RKO (cell line): ENCODE results near the gene CAPZB.
"Not testable (repeated sequence)": the region's sequence is repeated elsewhere in the genome, so short reads cannot be mapped to it uniquely, and the experiment has no call there.

Source experiments
- DNase-seq: peaks from one replicate; pipeline ENCODE4 v3.0.0-alpha.2; 2016; ENCODE audit warnings: low spot score

Gene CAPZB

DNA sequence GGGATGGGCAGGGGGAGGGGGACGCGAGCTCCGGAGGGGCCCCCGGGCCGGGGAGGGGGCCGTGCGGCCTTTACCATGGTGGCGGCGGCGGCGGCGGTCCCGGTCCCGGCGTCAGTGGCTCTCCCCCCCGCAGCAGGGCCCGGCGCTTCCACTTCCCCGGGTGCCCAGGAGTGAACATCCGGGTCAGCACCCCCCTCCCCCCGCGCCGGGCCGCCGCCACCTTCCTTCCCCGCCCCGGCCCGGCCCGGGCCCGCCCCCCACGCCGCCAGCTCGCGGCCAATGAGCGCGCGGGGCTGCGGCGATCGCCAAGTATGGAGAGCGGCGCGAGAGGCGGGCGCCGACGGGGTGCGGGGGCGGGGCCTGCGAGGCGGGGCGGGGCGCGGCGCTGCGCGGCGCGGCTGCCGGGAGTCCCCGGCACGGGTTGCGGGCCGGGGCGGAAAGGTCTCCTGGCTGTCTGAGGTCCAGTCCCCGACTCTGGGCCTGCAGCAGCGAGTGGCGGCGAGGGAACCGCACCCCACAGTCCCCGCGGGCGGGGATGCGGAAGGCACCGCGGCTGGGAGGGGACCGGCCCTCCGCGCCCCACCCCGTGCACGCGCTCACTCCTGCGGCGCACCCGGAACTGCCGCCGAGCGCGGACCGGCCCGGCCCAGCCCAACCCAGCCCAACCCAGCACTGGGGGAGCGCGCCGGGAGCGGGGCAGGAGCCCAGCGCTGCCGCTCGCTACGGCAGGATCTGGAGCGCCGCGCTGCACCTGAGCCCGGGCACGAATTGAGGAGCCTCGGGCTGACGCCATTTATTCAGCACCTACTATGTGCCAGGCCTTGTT is at the start of gene CAPZB:
Gene CAPZB, minus strand, starts transcription at position 178 of the 826 bp plus-strand sequence. Its CDS starts 101 bp downstream, at position 77.
- DNase-seq, result peak; percentile 87

GRCh38 chr1:19534281-19534680 is 48.9 kb upstream of the CAPZB start:
- DNase-seq, result no peak

DNA sequence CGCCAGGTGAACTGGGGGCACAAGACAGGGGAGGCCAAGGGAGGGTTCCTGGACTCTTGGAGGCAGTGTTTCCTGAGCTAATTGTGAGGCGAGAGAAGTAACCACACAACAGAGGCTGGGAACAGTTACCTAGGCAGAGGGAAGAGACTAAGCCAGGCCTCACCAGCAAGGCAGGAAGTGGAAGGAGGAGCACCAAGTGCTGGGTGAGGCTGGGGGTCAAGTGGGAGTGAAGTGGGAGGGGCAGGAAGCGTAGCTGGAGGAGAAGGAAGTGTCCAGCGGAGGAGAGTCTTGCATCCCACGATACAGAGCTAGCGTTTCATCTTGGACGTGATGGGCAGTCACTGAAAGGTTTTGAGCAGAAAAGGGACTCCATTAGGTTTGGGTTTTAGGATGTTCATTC is 48.3 kb upstream of the CAPZB start:
- DNase-seq, result no peak

GRCh38 chr1:19532519-19532918 is 47.2 kb upstream of the CAPZB start:
- no peak for DNase-seq

DNA sequence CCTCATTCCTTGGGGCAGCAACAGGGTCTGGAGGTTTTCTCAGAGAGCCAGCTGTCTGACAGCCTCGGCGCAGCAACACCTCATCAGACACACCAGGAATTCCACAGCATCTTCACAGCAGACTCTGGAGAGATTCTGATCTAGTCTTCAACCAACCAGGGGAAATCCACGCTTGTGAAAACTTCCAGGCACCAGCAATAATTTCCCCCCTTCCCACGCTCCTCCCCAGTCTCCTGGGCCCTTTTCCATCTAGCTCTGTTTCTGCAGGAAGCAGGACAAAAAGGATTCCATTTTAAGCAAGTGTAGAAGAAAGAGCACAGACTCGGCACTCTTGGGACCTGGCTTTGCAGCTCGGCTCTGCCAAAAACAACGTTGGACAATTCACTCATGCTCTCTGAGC is 44.3 kb upstream of the CAPZB start:
- no peak for DNase-seq

DNA sequence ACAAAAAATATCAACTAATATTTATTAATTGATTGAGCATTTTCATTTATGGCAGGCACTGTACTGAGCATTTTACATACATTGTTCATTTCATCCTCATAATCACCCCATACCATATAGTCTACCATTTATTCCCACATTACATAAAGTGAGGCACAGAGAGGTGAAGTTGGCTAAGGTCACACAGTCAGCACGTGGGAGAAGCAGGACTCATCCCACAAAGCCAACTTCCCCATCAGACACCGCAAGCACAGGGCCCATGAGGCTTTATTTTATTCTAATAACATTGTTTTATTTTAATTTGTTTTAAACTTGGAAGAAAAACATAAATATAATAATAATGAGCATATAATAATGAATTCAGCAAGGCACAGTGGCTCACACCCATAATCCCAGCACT is 43.1 kb upstream of the CAPZB start:
- DNase-seq, result no peak

DNA sequence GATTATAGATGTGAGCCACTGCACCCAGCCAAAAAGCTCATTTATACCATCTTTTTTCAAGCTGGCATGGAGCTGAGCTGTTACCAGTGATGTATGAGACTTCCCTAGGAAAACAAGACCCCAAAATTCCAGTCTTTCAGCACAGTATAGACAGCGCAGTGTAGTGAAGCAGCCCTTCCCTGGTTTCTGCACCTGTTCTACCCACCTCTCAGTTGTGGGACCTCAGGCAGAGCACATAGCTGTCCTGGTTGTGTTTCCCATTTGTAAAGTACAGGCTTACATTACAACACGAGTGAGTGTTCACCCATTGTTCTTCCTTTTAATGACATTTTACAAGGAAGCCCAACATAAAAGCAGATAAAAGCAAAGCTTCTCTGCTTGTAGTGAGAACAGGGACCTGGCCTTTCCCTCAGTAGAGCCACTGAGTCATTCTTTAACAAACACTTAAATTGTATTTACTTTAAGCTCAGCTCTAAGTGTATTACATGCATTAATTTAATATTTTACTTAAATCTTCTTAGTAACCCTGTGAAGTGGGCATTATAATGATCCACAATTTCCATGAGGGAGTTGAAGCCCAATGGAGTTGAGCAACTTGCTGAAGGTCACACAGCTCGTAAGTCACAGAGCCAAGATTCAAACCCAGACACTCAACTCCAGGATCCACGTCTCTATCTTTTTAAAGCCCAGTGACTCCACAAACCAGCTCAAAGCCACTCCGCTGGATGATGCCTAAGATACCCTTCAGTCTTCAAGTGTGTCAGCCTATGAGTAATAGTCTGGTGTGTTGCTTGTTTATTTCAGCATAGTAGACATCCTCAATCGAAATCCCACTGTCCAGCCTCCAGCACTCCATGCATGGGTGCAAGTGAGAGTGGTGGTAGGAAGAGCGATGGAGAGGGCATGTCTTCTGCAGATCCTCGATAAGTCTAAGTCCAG is 40.5 kb upstream of the CAPZB start:
- DNase-seq, result no peak

DNA sequence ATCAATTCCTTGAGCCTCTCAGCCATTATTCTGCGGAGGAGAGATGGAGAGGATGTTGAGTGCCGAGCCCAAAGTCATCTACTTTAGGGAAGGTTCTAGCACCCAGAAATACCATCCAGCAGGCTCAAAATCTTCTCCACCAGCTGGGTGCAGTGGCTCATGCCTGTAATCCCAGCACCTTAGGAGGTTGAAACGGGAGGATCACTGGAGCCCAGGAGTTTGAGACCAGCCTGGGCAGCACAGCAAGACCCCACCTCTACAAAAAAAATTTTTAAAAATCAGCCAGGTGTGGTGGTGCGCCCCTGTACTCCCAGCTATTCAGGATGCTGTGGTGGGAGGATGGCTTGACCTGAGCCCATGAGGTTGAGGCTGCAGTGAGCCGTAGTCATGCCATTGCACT is 39.5 kb upstream of the CAPZB start:
- DNase-seq, result no peak

- DNase-seq, result not testable (repeated sequence)
These were observed 37.2 kb upstream of the CAPZB start for GRCh38 chr1:19522570-19522969.

GRCh38 chr1:19521411-19521810 is 36.1 kb upstream of the CAPZB start:
- DNase-seq, result no peak

DNA sequence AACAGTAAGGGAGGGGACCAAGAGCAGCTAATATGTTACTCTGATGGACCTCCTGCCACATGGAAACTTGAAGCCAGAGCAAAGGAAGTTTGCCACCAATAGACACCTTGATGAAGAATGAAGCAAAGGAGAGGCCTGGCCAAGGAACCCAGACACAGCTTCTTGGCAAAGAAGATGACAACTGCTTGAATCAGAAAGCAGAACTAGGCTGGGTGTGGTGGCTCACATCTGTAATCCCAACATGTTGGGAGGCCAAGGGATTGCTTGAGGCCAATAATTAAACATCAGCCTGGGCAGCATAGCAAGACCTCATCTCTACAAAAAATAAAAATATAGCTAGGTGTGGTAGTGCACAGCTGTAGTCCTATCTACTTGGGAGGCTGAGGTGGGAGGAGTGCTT is 31.7 kb upstream of the CAPZB start:
- DNase-seq, result no peak

- DNase-seq, result no peak
These were observed 29.9 kb upstream of the CAPZB start for GRCh38 chr1:19515201-19515600.

DNA sequence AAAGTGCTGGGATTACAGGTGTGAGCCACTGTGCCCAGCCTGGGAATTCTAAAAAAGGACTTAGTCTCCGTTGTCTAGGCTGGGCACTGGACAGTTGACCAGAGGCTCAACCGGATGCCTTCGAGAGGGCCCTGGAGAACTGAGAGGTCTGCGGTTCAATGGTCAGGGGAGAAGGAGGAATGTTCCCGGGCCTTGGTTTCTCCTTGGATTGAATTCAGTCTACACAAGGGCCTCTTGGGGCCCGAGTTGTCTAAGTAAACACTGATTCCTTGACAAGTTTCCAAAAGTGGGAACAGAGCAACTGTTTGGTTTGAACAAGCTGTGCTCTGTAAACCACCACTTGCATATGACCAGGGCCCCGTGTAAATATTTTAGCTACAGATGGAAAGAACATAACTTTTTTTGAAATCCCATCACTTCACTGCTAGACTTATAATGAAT is 29.1 kb upstream of the CAPZB start:
- no peak for DNase-seq

- no peak for DNase-seq
These were observed 27.2 kb upstream of the CAPZB start for GRCh38 chr1:19512545-19512944.

- DNase-seq, result no peak
These were observed 25.8 kb upstream of the CAPZB start for GRCh38 chr1:19511116-19511515.

- not testable (repeated sequence) for DNase-seq
These were observed 24.3 kb upstream of the CAPZB start for GRCh38 chr1:19509647-19510046.

- DNase-seq, result no peak
These were observed 22.2 kb upstream of the CAPZB start for GRCh38 chr1:19507516-19507915.

DNA sequence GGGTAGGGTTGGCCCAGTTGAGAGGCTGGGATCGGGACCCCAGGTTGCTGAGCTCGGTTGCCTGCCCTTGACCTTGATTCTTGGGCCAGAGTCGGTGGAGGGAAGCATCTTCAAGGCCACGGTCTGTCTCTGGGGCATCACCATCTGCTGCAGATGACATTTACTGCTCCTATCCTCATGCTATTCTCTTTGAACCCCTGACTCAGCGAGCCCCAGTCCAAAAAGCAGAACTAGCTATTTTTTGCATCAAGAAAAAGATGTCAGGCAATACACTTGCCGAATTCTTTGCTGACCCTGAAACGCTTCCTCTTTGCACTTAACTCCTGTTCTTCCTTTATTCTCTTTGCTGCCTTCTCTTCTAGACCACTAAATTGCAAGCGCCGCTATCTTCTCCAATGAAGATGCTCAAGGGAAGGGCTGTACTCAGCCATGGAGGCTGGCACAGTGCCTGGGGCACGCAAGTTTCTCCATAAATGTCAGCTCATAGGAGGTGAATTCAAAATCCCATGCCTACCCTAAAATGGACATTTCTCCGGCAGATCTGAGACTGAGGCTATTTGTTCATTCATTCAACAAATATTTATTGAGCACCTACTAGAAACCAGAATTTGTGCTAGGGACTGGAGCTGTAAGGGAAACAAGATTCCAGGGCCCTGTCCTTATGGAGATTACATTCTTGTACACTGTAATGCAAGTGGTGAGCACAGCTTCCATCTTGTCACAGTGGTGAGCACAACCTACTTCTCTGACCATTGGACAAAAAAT is 20.5 kb upstream of the CAPZB start:
- DNase-seq, result no peak

DNA sequence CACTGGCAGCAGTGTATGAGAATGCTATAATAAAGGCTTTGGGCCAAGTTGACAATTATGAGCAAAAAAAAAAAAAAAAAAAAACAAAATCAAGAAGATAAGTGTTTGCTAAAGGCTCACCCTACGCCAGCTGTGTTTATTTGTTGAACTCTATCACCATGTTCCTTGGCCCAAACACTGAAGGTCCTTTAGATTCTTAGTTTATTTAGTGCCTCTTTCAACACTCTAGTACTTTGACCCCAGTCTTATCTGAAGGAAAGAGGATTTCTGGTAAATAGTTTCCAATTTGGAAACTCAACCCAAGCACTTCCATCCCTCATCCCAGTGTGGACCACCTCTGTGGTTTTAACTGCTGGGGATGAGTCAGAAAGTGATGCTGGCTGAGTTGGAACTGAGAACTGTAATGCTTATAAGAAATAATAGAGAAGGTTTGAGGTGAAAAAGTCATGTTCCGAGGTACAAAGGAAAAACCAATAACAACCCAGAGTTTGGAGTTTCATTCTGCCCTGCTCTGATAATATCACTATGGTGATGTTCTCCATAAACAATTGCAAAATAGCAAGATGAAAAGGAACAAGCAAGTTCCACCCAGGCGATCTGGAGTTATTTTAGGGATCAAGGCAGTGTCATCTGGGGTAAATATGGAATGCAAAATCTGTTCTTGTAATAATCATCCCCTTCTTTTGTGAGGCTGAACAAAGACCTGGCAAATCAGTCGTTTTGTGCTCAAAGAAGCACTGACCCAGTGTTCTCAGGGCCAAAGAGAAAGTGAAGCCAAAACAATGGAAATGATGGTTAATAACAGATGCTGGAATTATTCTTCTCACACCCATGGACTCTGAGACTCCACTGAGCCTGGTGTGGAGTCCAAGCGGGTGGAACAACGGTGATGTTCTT is 19.7 kb upstream of the CAPZB start:
- no peak for DNase-seq

DNA sequence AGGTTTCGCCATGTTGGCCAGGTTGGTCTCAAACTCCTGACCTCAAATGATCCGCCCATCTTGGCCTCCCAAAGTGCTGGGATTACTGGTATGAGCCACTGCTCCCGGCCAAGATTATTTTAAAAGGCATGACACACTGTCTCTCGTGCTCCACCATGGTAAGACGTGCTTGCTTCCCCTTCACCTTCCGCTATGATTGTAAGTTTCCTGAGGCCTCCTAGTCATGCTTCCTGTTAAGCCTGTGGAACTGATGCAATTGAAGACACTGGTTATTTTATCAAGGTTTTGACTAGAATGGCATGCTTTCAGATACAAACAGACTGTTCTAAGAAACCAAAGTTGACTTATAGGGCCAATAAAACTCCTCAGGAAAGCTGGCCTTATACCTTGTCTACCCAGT is 16.9 kb upstream of the CAPZB start:
- DNase-seq, result peak; percentile 7

- not testable (repeated sequence) for DNase-seq
These were observed 14.5 kb upstream of the CAPZB start for GRCh38 chr1:19499887-19500286.
